Right lobe of liver (tissue), 6 donors: ENCODE results near the gene DAPK2. TPM values are rescaled to one million over a fixed set of nuclear protein-coding genes. Genes with fewer than 3 reads are reported as not detected.

Source experiments
- ATAC-seq, 4 donors: fragments of 200-7000 bp; cut with Tn5 transposase; one replicate each; pipeline ENCODE4 v1.9.1; 2020; ENCODE audit warnings: mild to moderate bottlenecking in 4 of 4, moderate library complexity in 4 of 4
- DNase-seq, 3 donors: peaks; one replicate each; pipeline ENCODE4 v3.0.0-alpha.2; 2020
- H3K27ac ChIP-seq, 3 donors: fragments of 200-600 bp; one replicate each; pipeline ENCODE4 v1.8.0; 2022
- H3K27me3 ChIP-seq, 2 donors: fragments of 200-600 bp; one replicate each; pipeline ENCODE4 v1.8.0; 2022
- H3K36me3 ChIP-seq, 4 donors: fragments of 200-600 bp; sonication (generic) in 1 of 4; one replicate each; pipeline versions ENCODE4 v1.5.1 to v1.8.0; 2017 to 2022; ENCODE audit warnings: control low read depth in 1 of 4
- H3K4me1 ChIP-seq, 4 donors: fragments of 200-600 bp; sonication (generic) in 1 of 4; one replicate each; pipeline versions ENCODE4 v1.5.1 to v1.8.0; 2017 to 2022; ENCODE audit warnings: control low read depth in 1 of 4
- H3K4me3 ChIP-seq, 3 donors: fragments of 200-600 bp; one replicate each; pipeline ENCODE4 v1.8.0; 2022
- H3K9me3 ChIP-seq, 4 donors: fragments of 200-600 bp; sonication (generic) in 1 of 4; one replicate each; pipeline versions ENCODE4 v1.5.1 to v1.8.0; 2017 to 2022; ENCODE audit warnings: control low read depth in 1 of 4
- CTCF ChIP-seq, 4 donors: fragments of 200-600 bp in 3 of 4; fragments of 450-650 bp in 1 of 4; IDR thresholded peaks; one replicate each; pipeline versions ENCODE4 v1.5.1 to v1.8.0; 2016 to 2022; ENCODE audit warnings: antibody characterized with exemption in 4 of 4, mild to moderate bottlenecking in 2 of 4
- POLR2A ChIP-seq: fragments of 450-650 bp; IDR thresholded peaks from one replicate; pipeline ENCODE4 v1.6.1; 2017; ENCODE audit warnings: antibody characterized with exemption, mild to moderate bottlenecking
- WGBS: methylation state at CpG from one replicate; pipeline ENCODE4 v1.1.6; 2018; ENCODE audit warnings: low coverage, low lambda C conversion rate; ENCODE audit not compliant: insufficient coverage; ENCODE audit errors: missing lambda C conversion rate; 5-methylcytosine and 5-hydroxymethylcytosine counted together
- intact Hi-C, 2 donors: fragments of 100-400 bp; cut with DNase I; formaldehyde crosslinking; loops; one replicate each; pipeline versions ENCODE4 v1.11.2 to v1.14.1; 2022
- total RNA-seq, 6 experiments: library from RNA; depleted of rRNA in 2 of 6; stranded (reverse); fragments of >200 nt in 2 of 6; fragmentation: NEBNext Ultra II Directional in 3 of 6; extraction: Animal tissue kit (Norgen Biotek cat#: 25700) in 3 of 6; gene quantifications; one replicate each; pipeline versions ENCODE4 v1.1.0 to v1.2.4, GENCODE V29; 2016 to 2023
- donor health status: DM: no; HTN: yes; CAD: no.
- donor health status: DM: no; HTN: no; CAD: no.
- donor health status: DM: no; HTN: no; CAD: no.
- donor health status: DM: no; HTN: yes; CAD: no.
- donor health status: DM: no; HTN: yes; CAD: no.

DAPK2 gene
- total RNA-seq, 6 experiments from 2014 or later, result 1.5 to 11.5 (median 4.7) TPM

- WGBS, result no CpG with 5 or more reads among the region's 4 CpGs
- TF ChIP-seq POLR2A, result no peak
- no peak for TF ChIP-seq CTCF (IDR thresholded peaks at IDR 0.05)
- DNase-seq, result peak in 1 of 3 donors; percentile 34
- Histone ChIP-seq H3K27me3 (no peaks in the 10 kb centered on the region), H3K27ac (no peak overlapping the region), H3K4me1 (peaks cover 0 to 5% (median 0%) of the 10 kb centered on the region in 4 donors), H3K4me3 (no peak overlapping the region), H3K9me3 (no peaks in the 10 kb centered on the region), H3K36me3 (no peaks in the 10 kb centered on the region)
- ATAC-seq, result no peak
- intact Hi-C loops, result loop anchor here (5.0 to 10.0 kb wide), 2 partner anchors 52 to 96 kb away; no protein-coding TSS in a partner anchor
These were observed 99.7 kb downstream of the DAPK2 start for GRCh38 chr15:63946524-63947065.

- whole genome bisulfite sequencing, result 75% methylated on average over 2 of the region's 9 CpGs
- Histone ChIP-seq H3K4me3 (no peak overlapping the region), H3K9me3 (no peaks in the 10 kb centered on the region), H3K4me1 (peaks cover 0 to 5% (median 0%) of the 10 kb centered on the region in 4 donors), H3K27me3 (no peaks in the 10 kb centered on the region), H3K27ac (no peak overlapping the region), H3K36me3 (no peaks in the 10 kb centered on the region)
- DNase-seq (peak in 1 of 3 donors; percentile 44), ATAC-seq (peak in 3 of 4 donors; percentile 13 to 49 (median 23))
- intact Hi-C loops, result loop anchor here (5.0 to 10.0 kb wide), 2 partner anchors 51 to 96 kb away; no protein-coding TSS in a partner anchor
- TF ChIP-seq POLR2A (no peak), CTCF (IDR thresholded peaks at IDR 0.05) (no peak)
These were observed 100.4 kb downstream of the DAPK2 start for GRCh38 chr15:63945838-63946298.

- Histone ChIP-seq H3K4me1 (peaks cover 0 to 5% (median 0%) of the 10 kb centered on the region in 4 donors), H3K9me3 (no peaks in the 10 kb centered on the region), H3K27ac (no peak overlapping the region), H3K27me3 (no peaks in the 10 kb centered on the region), H3K36me3 (no peaks in the 10 kb centered on the region), H3K4me3 (no peak overlapping the region)
- intact Hi-C loops, result loop anchor here (5.0 to 10.0 kb wide), 2 partner anchors 50 to 97 kb away; no protein-coding TSS in a partner anchor
- ATAC-seq, result peak; percentile 86 to 95 (median 90)
- DNase-seq, result peak; percentile 71 to 76 (median 76)
- 42% methylated on average over 7 of the region's 8 CpGs for WGBS
- no peak for TF ChIP-seq POLR2A
- peak; percentile 83 to 94 (median 92) for TF ChIP-seq CTCF (IDR thresholded peaks at IDR 0.05)
These were observed 101.1 kb downstream of the DAPK2 start for GRCh38 chr15:63945007-63945788.

- no peaks in the 10 kb centered on the region for H3K9me3 ChIP-seq
- H3K36me3 ChIP-seq, result no peaks in the 10 kb centered on the region
- no peak overlapping the region for H3K27ac ChIP-seq
- H3K4me1 ChIP-seq, result peaks cover 0 to 5% (median 0%) of the 10 kb centered on the region in 4 donors
- WGBS, result 82% methylated on average over 3 of the region's 3 CpGs
- intact Hi-C loops, result loop anchor here in 1 of 2 donors (10.0 kb wide), 1 partner anchor 50 kb away; no protein-coding TSS in a partner anchor
- no peak for DNase-seq
- ATAC-seq, result no peak
- no peak overlapping the region for H3K4me3 ChIP-seq
- no peak for TF ChIP-seq CTCF (IDR thresholded peaks at IDR 0.05)
- TF ChIP-seq POLR2A, result no peak
- no peaks in the 10 kb centered on the region for H3K27me3 ChIP-seq
These were observed 101.7 kb downstream of the DAPK2 start for GRCh38 chr15:63944681-63944955.
